ENCODE results near the gene SULT2B1.

SULT2B1 gene

DNA sequence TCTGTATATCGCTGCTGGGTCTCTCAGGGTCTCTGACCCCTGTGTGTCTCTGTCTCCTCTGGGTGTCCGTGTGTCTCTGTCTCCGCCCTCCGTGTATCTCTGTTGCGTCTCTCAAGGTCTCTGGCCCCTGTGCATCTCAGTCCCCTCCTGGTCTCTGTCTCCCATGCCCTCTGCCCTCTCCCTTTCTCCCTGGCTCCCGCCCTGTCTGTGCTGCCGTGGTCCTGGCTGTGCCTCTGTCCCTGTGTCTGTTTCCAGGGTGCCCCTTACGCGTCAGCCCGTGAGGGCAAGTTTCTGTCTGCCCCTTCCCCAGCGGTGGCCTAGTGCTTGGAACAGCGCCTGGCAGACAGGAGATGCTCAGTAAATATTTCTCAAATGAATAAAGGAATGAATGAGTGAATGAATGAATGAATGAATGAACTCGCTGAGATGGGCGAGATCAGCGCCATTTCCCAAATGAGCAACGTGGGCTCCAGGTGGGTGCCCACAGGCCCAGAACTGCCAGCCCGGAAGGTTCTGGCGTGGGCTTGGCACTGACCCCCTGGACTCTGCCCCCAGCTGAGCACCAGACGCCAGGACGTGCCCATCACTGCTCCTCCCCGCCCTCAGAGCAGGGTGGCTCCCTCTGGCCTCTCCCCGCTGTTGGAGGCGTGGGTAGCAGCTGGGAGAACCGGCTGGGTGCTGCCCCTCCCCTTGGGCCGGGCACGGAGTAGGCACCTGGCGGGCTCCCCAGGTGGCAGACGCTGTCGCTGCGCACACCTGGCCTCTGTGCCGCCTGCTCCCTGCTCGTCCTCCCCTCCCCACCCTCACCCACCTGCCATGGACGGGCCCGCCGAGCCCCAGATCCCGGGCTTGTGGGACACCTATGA lies at the start of gene SULT2B1:
Gene SULT2B1, plus strand, starts transcription at position 736 of the 866 bp plus-strand sequence. Its CDS starts 81 bp downstream, at position 817.
- TF ChIP-seq, protein P1, sequence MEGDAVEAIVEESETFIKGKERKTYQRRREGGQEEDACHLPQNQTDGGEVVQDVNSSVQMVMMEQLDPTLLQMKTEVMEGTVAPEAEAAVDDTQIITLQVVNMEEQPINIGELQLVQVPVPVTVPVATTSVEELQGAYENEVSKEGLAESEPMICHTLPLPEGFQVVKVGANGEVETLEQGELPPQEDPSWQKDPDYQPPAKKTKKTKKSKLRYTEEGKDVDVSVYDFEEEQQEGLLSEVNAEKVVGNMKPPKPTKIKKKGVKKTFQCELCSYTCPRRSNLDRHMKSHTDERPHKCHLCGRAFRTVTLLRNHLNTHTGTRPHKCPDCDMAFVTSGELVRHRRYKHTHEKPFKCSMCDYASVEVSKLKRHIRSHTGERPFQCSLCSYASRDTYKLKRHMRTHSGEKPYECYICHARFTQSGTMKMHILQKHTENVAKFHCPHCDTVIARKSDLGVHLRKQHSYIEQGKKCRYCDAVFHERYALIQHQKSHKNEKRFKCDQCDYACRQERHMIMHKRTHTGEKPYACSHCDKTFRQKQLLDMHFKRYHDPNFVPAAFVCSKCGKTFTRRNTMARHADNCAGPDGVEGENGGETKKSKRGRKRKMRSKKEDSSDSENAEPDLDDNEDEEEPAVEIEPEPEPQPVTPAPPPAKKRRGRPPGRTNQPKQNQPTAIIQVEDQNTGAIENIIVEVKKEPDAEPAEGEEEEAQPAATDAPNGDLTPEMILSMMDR (IDR thresholded peaks at IDR 0.05; ENCODE audit: extremely low read depth, missing control alignments), result no peak
- DNase-seq (ENCODE audit: low spot score), result no peak

DNA sequence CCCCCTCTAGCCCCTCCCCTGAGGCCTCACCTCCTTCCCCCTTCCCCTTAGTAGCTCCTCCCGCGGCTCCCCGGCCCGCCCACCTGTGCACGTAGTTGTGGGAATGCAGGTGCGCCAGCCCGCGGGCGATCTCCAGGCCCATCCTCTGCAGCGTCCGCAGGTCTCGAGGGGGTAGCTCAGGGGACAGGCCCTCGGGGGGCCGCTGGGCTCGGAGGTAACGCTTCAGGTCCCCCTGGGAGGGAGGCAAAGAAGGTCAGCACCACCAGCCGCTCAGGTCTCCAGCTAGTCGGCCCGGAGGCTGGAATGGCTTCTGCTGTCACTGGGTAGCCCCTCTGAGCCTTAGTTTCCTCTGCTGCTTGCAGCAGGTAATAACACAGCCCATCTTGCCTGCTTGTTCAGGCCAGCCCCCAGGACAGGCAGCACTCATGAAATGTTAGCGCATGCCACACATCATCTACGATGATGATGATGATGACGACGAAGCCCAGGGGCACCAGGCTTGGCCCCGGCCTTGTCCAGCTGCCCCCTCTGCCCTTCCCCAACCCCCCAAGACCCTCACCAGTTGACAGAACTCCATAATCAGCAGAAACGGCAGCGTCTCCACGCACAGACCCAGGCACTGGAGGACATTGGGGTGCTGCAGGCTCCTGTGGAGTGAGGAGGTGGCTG lies 49.5 kb upstream of the SULT2B1 start:
- TF ChIP-seq, protein P1 (IDR thresholded peaks at IDR 0.05; ENCODE audit: extremely low read depth, missing control alignments), result no peak
- DNase-seq (ENCODE audit: low spot score), result no peak

DNA sequence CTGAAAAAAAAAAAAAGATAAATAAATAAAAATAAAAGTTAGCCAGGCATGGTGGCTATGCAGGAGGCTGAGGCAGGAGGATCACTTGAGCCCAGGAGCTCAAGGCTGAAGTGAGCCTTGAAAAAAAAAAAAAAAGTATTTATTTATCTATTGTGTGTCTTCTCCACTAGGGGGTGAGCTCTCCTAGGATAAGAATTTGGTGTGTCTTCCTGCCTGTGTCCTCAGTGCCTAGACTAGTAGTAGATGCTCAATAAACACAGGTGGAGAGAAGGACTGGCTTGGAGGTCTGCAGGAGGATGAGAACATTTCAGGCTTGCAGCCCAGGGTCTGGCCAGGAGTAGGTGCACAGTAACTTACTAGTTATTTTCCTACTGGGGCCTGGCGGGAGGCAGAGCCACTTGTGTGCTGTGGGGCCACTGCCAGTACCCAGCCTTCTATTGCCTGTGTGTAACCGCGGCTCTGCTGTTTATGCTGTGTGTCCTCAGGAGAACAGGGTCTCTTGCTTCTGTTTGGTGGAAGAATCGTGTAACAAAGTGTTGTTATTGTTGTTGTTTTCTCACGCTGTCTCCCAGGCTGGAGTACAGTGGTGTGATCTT lies 45.7 kb upstream of the SULT2B1 start:
- TF ChIP-seq, protein P1 (IDR thresholded peaks at IDR 0.05; ENCODE audit: extremely low read depth, missing control alignments), result no peak
- DNase-seq (ENCODE audit: low spot score), result peak; percentile 74

DNA sequence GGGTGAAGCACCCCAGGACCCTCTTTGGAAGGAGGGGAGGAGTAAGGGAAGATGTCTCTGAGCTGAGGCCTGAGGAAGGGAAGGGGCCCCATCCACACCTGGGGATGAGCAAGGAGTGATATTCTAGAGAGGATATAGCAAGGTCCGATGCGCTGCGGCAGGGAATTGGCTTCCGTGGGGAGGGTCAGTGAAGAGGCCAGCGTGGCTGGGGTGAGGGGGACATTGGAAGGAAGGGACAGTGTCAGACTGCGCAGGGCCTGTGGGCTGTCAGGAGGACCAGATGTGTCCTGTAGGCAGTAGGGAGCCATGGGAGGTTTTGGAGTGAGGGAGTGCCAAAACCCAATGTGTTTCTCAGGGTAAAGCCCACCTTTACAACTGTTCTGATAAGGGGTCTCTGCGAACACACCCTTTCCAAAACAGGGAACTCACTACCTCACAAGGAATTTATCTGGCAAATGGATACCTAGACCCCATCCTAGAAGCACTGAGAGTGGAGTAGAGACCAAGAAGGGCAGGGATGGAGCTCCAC lies 44.0 kb upstream of the SULT2B1 start:
- TF ChIP-seq, protein P1 (IDR thresholded peaks at IDR 0.05; ENCODE audit: extremely low read depth, missing control alignments), result no peak
- DNase-seq (ENCODE audit: low spot score), result no peak

DNA sequence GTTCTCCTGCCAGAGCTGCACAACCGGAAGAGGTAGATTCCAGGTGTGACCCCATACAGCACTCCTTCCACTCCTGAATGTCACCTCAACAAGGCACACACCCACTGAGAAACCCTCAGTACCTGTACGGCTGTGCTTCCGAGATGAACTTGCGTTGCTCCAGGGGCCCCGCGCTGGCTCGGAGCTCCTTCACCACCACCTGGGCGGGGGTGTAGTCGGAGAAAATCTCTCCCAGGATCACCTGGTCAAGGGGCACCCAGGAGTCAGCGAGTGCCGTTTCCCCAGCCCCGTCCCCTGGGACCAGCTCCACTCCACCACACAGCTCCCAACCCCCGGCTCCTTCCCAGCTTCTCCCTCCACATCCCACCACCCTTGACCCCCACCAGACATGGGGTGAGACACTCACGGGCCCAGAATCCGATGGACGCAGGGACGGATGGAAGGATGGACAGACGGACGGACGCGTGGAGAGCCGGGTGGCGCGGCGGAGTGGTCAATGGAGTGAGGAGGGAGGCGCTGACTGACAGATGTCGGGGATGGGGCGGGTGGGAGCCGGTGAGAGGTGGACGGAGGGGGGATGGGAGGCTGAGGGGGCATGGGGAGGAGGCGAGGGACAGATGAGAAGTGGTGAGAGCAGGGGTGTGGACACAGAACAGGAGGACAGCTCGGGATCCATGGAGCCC lies 43.1 kb upstream of the SULT2B1 start:
- no peak for DNase-seq (ENCODE audit: low spot score)
- TF ChIP-seq, protein P1 (IDR thresholded peaks at IDR 0.05; ENCODE audit: extremely low read depth, missing control alignments), result no peak

DNA sequence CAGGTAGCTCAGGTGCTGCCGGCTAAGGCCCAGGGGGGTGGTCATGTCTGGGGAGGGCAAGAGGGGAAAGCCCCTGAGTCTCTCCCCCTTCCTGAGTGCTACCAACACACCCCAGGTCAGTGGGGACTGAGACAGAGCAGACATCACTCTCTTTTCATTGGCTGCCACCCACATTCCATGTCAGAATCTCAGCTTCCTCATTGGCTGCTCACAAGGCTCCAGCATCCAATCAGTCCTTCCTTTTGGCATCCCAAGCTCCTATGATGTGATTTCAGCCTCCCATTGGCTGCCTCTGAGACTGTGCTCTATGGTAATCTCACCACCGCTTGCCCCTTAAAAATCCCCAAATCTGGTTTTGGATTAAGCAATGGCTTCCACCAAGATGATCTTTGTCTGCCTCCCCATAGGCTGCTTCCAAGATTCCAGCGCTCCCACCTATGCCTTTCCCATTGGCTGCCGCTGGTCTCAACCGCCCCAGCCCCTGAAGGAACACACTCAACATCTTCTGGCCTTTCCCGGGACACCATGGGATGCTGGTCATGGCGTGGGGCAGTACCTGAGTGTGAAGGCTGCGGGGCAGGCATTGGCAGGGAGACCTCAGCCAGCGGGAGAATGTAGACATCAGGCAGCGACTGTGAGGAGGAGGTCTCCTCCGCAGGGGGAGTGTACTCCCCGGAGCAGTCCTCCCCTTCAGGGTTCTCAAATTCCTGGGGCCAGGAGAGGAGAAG lies 42.3 kb upstream of the SULT2B1 start:
- TF ChIP-seq, protein P1 (IDR thresholded peaks at IDR 0.05; ENCODE audit: extremely low read depth, missing control alignments), result no peak
- DNase-seq (ENCODE audit: low spot score), result peak; percentile 11

Measured in GM20000 (cell line).